H1 (cell line): ENCODE measurements around the gene COL6A1. TPM values are rescaled to one million over a fixed set of nuclear protein-coding genes. Genes with fewer than 3 reads are reported as not detected.

Experiments used
- CTCF ChIA-PET: fragments of 300-600 bp; sonication (Branson Sonifier 250); formaldehyde crosslinking; loops from one replicate; lab custom pipeline; 2021; ENCODE audit not compliant: partially characterized antibody; lab: Charles Lee
- POLR2A ChIA-PET: fragments of 300-600 bp; sonication (Branson Sonifier 250); formaldehyde crosslinking; loops from one replicate; lab custom pipeline; 2021; ENCODE audit warnings: inconsistent platforms; ENCODE audit not compliant: partially characterized antibody; lab: Charles Lee
- DNase-seq, 2 experiments: peaks; one replicate each; pipeline versions ENCODE4 v3.0.0 to v3.0.0-alpha.2; 2010 to 2022; ENCODE audit warnings: low spot score in 2 of 2, low read depth in 1 of 2, mixed read lengths in 1 of 2
- FAIRE-seq: peaks from 2 replicates; lab custom pipeline; 2011; peaks lifted over from hg19 to GRCh38; lab: Jason Lieb, UNC
- H2AFZ ChIP-seq: 2 replicates; pipeline ENCODE4 v1.8.1; 2012; ENCODE audit warnings: low read length, inconsistent platforms
- H2AK5ac ChIP-seq: 2 replicates; pipeline ENCODE4 v1.6.1; 2013; ENCODE audit warnings: low read depth, low read length
- H2BK120ac ChIP-seq: replicated peaks from 2 replicates; pipeline ENCODE3; 2013; ENCODE audit warnings: low read depth, low read length, inconsistent platforms
- H2BK12ac ChIP-seq: 2 replicates; pipeline ENCODE4 v1.6.1; 2013; ENCODE audit warnings: low read depth, low read length
- H2BK15ac ChIP-seq: 2 replicates; pipeline ENCODE4 v1.6.1; 2013; ENCODE audit warnings: low read length
- H2BK20ac ChIP-seq: 2 replicates; pipeline ENCODE4 v1.6.1; 2013; ENCODE audit warnings: low read length
- H2BK5ac ChIP-seq: 2 replicates; pipeline ENCODE4 v1.6.1; 2013; ENCODE audit warnings: low read depth, low read length
- H3K14ac ChIP-seq: 2 replicates; pipeline ENCODE4 v1.6.1; 2013; ENCODE audit warnings: inconsistent platforms; ENCODE audit not compliant: insufficient read length
- H3K18ac ChIP-seq: 2 replicates; pipeline ENCODE4 v1.6.1; 2013; ENCODE audit warnings: low read length; ENCODE audit errors: extremely low read depth
- H3K23ac ChIP-seq: 2 replicates; pipeline ENCODE4 v1.6.1; 2013; ENCODE audit warnings: inconsistent platforms; ENCODE audit not compliant: insufficient read length
- H3K23me2 ChIP-seq: 2 replicates; pipeline ENCODE4 v1.6.1; 2013; ENCODE audit warnings: low read depth, low read length
- H3K27ac ChIP-seq: 2 replicates; pipeline ENCODE4 v1.6.1; 2011; ENCODE audit warnings: low read depth, low read length, inconsistent platforms
- H3K27me3 ChIP-seq, 4 experiments: replicated peaks in 1 of 4; 1 replicate in 1 of 4; 2 replicates in 3 of 4; pipeline versions ENCODE4 v1.6.1 to v1.8.1; 2011 to 2013; ENCODE audit warnings: low read length in 3 of 4, mild to moderate bottlenecking in 3 of 4, inconsistent platforms in 2 of 4, mixed read lengths in 2 of 4, moderate library complexity in 1 of 4; ENCODE audit not compliant: control insufficient read depth in 3 of 4, insufficient read depth in 3 of 4; ENCODE audit errors: extremely low read depth in 1 of 4
- H3K36me3 ChIP-seq, 4 experiments: 2 replicates each; pipeline versions ENCODE4 v1.6.1 to v1.8.1; 2011 to 2013; ENCODE audit warnings: mild to moderate bottlenecking in 4 of 4, low read length in 3 of 4, moderate library complexity in 2 of 4, control low read depth in 1 of 4, inconsistent platforms in 1 of 4; ENCODE audit not compliant: insufficient read depth in 4 of 4, control insufficient read depth in 2 of 4
- H3K4ac ChIP-seq: replicated peaks from 2 replicates; pipeline ENCODE3; 2013; ENCODE audit warnings: low read length, low read depth, mixed read lengths, inconsistent platforms; ENCODE audit not compliant: insufficient read length
- H3K4me1 ChIP-seq, 4 experiments: replicated peaks in 1 of 4; 1 replicate in 1 of 4; 2 replicates in 3 of 4; pipeline versions ENCODE4 v1.6.1 to v1.8.1; 2011 to 2013; ENCODE audit warnings: low read length in 3 of 4, inconsistent platforms in 2 of 4, mixed read lengths in 1 of 4; ENCODE audit not compliant: insufficient read depth in 4 of 4, control insufficient read depth in 3 of 4
- H3K4me2 ChIP-seq, 2 experiments: 2 replicates each; pipeline versions ENCODE4 v1.6.1 to v1.8.1; 2011 to 2013; ENCODE audit warnings: low read depth in 2 of 2, low read length in 2 of 2, control low read depth in 1 of 2, inconsistent platforms in 1 of 2, mild to moderate bottlenecking in 1 of 2; ENCODE audit not compliant: insufficient read depth in 1 of 2
- H3K4me3 ChIP-seq, 4 experiments: fragments of 200-600, 300-600 bp in 1 of 4; sonication (generic), shearing (Covaris generic), sonication (Bioruptor Twin) in 1 of 4; 2 replicates each; pipeline versions ENCODE4 v1.5.1 to v1.8.1; 2011 to 2016; ENCODE audit warnings: low read length in 4 of 4, low read depth in 3 of 4, control low read depth in 2 of 4, inconsistent platforms in 2 of 4, mild to moderate bottlenecking in 2 of 4, mixed read lengths in 1 of 4, moderate library complexity in 1 of 4; ENCODE audit not compliant: insufficient read depth in 2 of 4; ENCODE audit errors: extremely low read depth in 1 of 4
- H3K56ac ChIP-seq: replicated peaks from 2 replicates; pipeline ENCODE3; 2013; ENCODE audit warnings: low read depth, mild to moderate bottlenecking, mixed read lengths, low read length, inconsistent platforms; ENCODE audit not compliant: insufficient read length
- H3K79me1 ChIP-seq: 2 replicates; pipeline ENCODE4 v1.6.1; 2013; ENCODE audit warnings: low read depth, low read length, control low read depth
- H3K79me2 ChIP-seq, 2 experiments: 2 replicates each; pipeline versions ENCODE4 v1.6.1 to v1.8.1; 2012 to 2013; ENCODE audit warnings: low read length in 2 of 2, mild to moderate bottlenecking in 2 of 2, inconsistent platforms in 1 of 2; ENCODE audit not compliant: insufficient read depth in 2 of 2, control insufficient read depth in 1 of 2
- H3K9ac ChIP-seq, 4 experiments: replicated peaks in 1 of 4; 1 replicate in 1 of 4; 2 replicates in 3 of 4; pipeline versions ENCODE4 v1.6.1 to v1.8.1; 2011 to 2013; ENCODE audit warnings: low read depth in 3 of 4, low read length in 3 of 4, control low read depth in 2 of 4, mild to moderate bottlenecking in 2 of 4, moderate library complexity in 2 of 4, inconsistent platforms in 1 of 4; ENCODE audit errors: extremely low read depth in 1 of 4
- H3K9me3 ChIP-seq, 2 experiments: 2 replicates each; pipeline versions ENCODE4 v1.6.1 to v1.8.1; 2012 to 2013; ENCODE audit warnings: mild to moderate bottlenecking in 2 of 2, moderate library complexity in 2 of 2, control low read depth in 1 of 2, inconsistent platforms in 1 of 2, low read depth in 1 of 2, low read length in 1 of 2, mixed read lengths in 1 of 2; ENCODE audit not compliant: insufficient read depth in 2 of 2
- H4K20me1 ChIP-seq, 2 experiments: replicated peaks in 1 of 2; 2 replicates each; pipeline versions ENCODE3 to v1.8.1; 2011 to 2013; ENCODE audit warnings: inconsistent platforms in 2 of 2, low read length in 2 of 2, mild to moderate bottlenecking in 1 of 2; ENCODE audit not compliant: insufficient read depth in 2 of 2, control insufficient read depth in 1 of 2
- H4K5ac ChIP-seq: 2 replicates; pipeline ENCODE4 v1.6.1; 2013; ENCODE audit warnings: low read length, low read depth, mixed read lengths, inconsistent platforms; ENCODE audit not compliant: insufficient read length
- H4K8ac ChIP-seq: 2 replicates; pipeline ENCODE4 v1.8.0; 2013; ENCODE audit warnings: mild to moderate bottlenecking, moderate library complexity, low read length, inconsistent platforms; ENCODE audit not compliant: insufficient read depth; ENCODE audit errors: extremely low read depth
- H4K91ac ChIP-seq: replicated peaks from 2 replicates; pipeline ENCODE3; 2013; ENCODE audit warnings: low read length, mixed read lengths, inconsistent platforms; ENCODE audit not compliant: insufficient read length
- BCL11A ChIP-seq, 2 experiments: IDR thresholded peaks; one replicate each; pipeline ENCODE4 v1.6.1; 2011; ENCODE audit warnings: low read depth in 2 of 2, low read length in 2 of 2, mild to moderate bottlenecking in 2 of 2
- E2F6 ChIP-seq: IDR thresholded peaks from 2 replicates; pipeline ENCODE4 v1.6.1; 2012; ENCODE audit warnings: inconsistent platforms
- GABPA ChIP-seq: IDR thresholded peaks from 2 replicates; pipeline ENCODE4 v1.6.1; 2011; ENCODE audit warnings: mild to moderate bottlenecking, low read length, moderate library complexity, borderline replicate concordance; ENCODE audit not compliant: insufficient read depth
- TAF1 ChIP-seq: IDR thresholded peaks from 2 replicates; pipeline ENCODE4 v1.6.1; 2011; ENCODE audit warnings: mild to moderate bottlenecking, low read depth, low read length
- TEAD4 ChIP-seq: IDR thresholded peaks from 2 replicates; pipeline ENCODE4 v1.6.1; 2012; ENCODE audit warnings: low read depth, low read length, inconsistent platforms, mixed read lengths
- YY1 ChIP-seq: IDR thresholded peaks from 2 replicates; pipeline ENCODE4 v1.6.1; 2011; ENCODE audit warnings: low read depth, mild to moderate bottlenecking, low read length
- WGBS, 2 experiments: shearing (Covaris generic) in 1 of 2; methylation state at CpG; one replicate each; pipeline versions ENCODE4 v1.1.6 to v1.1.7; 2013 to 2015; ENCODE audit warnings: low lambda C conversion rate in 2 of 2, mixed read lengths in 2 of 2, inconsistent platforms in 1 of 2, low coverage in 1 of 2, missing lambda C conversion rate in 1 of 2; ENCODE audit not compliant: insufficient replicate concordance in 2 of 2, insufficient coverage in 1 of 2, insufficient read length in 1 of 2; ENCODE audit errors: extremely low coverage in 1 of 2, missing lambda C conversion rate in 1 of 2; 5-methylcytosine and 5-hydroxymethylcytosine counted together
- polyA plus RNA-seq, 7 experiments: library from polyadenylated mRNA; depleted of rRNA in 3 of 7; stranded (reverse) in 5 of 7; unstranded in 2 of 7; fragments of >200 nt in 5 of 7; fragments of 200-250 nt in 2 of 7; gene quantifications; 1 replicate in 5 of 7; 2 replicates in 1 of 7; 4 replicates in 1 of 7; pipeline versions ENCODE4 v1.2.1 to v1.2.3, GENCODE V29; 2011 to 2013; ENCODE audit warnings: missing spikeins in 2 of 7, mixed read lengths in 2 of 7
- total RNA-seq: library from RNA; stranded (reverse); fragmentation: NEBNext Ultra II Directional; extraction: Animal tissue kit (Norgen Biotek cat#: 25700); gene quantifications from 2 replicates; pipeline ENCODE4 v1.2.1, GENCODE V29; 2021
- TF ChIP-seq, protein P1 (sequence below): IDR thresholded peaks from 2 replicates; pipeline ENCODE4 v1.6.1; 2012; ENCODE audit warnings: inconsistent platforms

Gene COL6A1
- total and polyA plus RNA-seq, 2 of the 8 experiments (the other 6 are each of a cell fraction or from before 2014, with no cell fraction given): 100 to 115 TPM

GRCh38 chr21:46033410-46034400 lies 52.1 kb downstream of the COL6A1 start:
- no peaks in the 10 kb centered on the region for H3K79me2 ChIP-seq
- H3K36me3 ChIP-seq: no peaks in the 10 kb centered on the region
- 90% methylated on average over 31 of the region's 64 CpGs; no CpG with 5 or more reads in 1 of the 2 experiments for WGBS, 2 experiments
- no peak overlapping the region for H3K56ac ChIP-seq
- H4K20me1 ChIP-seq: no peaks in the 10 kb centered on the region
- peak overlapping the region; percentile 65 for H4K91ac ChIP-seq
- H2BK20ac ChIP-seq: no peak overlapping the region
- no peaks in the 10 kb centered on the region for H3K27me3 ChIP-seq
- no peak for DNase-seq
- H2BK12ac ChIP-seq: 0 out of 2 replicates have a peak overlapping the region, but pooled peaks have one; percentile 80
- peak overlapping the region; percentile 85; the same call in 1 of the 2 replicates for H4K8ac ChIP-seq
- H2BK15ac ChIP-seq: no peak overlapping the region
- no peak overlapping the region for H2AK5ac ChIP-seq
- H3K9me3 ChIP-seq: no peaks in the 10 kb centered on the region
- H3K4me3 ChIP-seq: no peak overlapping the region
- no peaks in the 10 kb centered on the region for H3K23me2 ChIP-seq
- POLR2A ChIA-PET: no interaction called here
- H3K27ac ChIP-seq: no peak overlapping the region
- FAIRE-seq: no peak
- H3K14ac ChIP-seq: no peak overlapping the region
- H3K4me2 ChIP-seq: no peak overlapping the region
- H3K23ac ChIP-seq: no peak overlapping the region
- peak overlapping the region; percentile 78; the same call in 1 of the 2 replicates for H2AFZ ChIP-seq
- H2BK5ac ChIP-seq: no peak overlapping the region
- TF ChIP-seq, protein P1, sequence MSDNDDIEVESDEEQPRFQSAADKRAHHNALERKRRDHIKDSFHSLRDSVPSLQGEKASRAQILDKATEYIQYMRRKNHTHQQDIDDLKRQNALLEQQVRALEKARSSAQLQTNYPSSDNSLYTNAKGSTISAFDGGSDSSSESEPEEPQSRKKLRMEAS: peak; percentile 64
- TF ChIP-seq TEAD4 (no peak), GABPA (peak; percentile 50; the same call in 1 of the 2 replicates), BCL11A (IDR thresholded peaks at IDR 0.05; ENCODE audit: low read depth in 2 of 2, low read length in 2 of 2) (no peak), YY1 (no peak), E2F6 (peak; percentile 51; the same call in 1 of the 2 replicates), TAF1 (peak; percentile 42; the same call in 1 of the 2 replicates)
- H3K9ac ChIP-seq: no peak overlapping the region
- H3K79me1 ChIP-seq: no peaks in the 10 kb centered on the region
- no peak overlapping the region for H3K18ac ChIP-seq
- no peak overlapping the region for H2BK120ac ChIP-seq
- CTCF ChIA-PET: no interaction called here
- H4K5ac ChIP-seq: no peak overlapping the region
- no peak overlapping the region for H3K4ac ChIP-seq
- no peaks in the 10 kb centered on the region; a peak in 2 of 7 replicates for H3K4me1 ChIP-seq
